Panc1 (cell line): Measurements from ENCODE around the gene CYTH3. TPM values are rescaled to one million over a fixed set of nuclear protein-coding genes. Genes with fewer than 3 reads are reported as not detected.

Experiments used
- ATAC-seq: fragments of 200-7000 bp; cut with Tn5 transposase; 2 replicates; pipeline ENCODE4 v1.9.1; 2020; ENCODE audit warnings: mild to moderate bottlenecking, moderate library complexity
- BruUV-seq: library from RNA; stranded (reverse); fragments of 400-500 nt; replicated peaks from 2 replicates; lab custom pipeline; 2021; lab: Mats Ljungman, UMichigan
- CTCF ChIA-PET: fragments of 300-600 bp; sonication (Branson Sonifier 250); formaldehyde crosslinking; loops from one replicate; lab custom pipeline; 2022; ENCODE audit warnings: antibody characterized with exemption; lab: Charles Lee
- POLR2A ChIA-PET: fragments of 300-600 bp; sonication (Branson Sonifier 250); formaldehyde crosslinking; loops from one replicate; lab custom pipeline; 2022; ENCODE audit warnings: antibody characterized with exemption; lab: Charles Lee
- DNase-seq: peaks from one replicate; pipeline ENCODE4 v3.0.0-alpha.2; 2010; ENCODE audit warnings: low read depth, low spot score
- H3K27ac ChIP-seq: 2 replicates; pipeline ENCODE4 v1.5.1; 2011; ENCODE audit warnings: mild to moderate bottlenecking, low read length, inconsistent platforms
- H3K27me3 ChIP-seq: fragments of 200-500 bp; sonication (Bioruptor generic); 2 replicates; pipeline ENCODE4 v1.6.0; 2014; ENCODE audit warnings: low read length, inconsistent platforms; ENCODE audit not compliant: control insufficient read depth, insufficient read depth
- H3K36me3 ChIP-seq: fragments of 200-500 bp; sonication (Bioruptor generic); 2 replicates; pipeline ENCODE4 v1.5.1; 2014; ENCODE audit warnings: inconsistent platforms, mild to moderate bottlenecking, low read length, moderate library complexity; ENCODE audit not compliant: control insufficient read depth, insufficient read depth
- H3K4me1 ChIP-seq: 2 replicates; pipeline ENCODE4 v1.5.1; 2011; ENCODE audit warnings: inconsistent platforms, mild to moderate bottlenecking, low read length, moderate library complexity; ENCODE audit not compliant: control insufficient read depth, insufficient read depth
- H3K4me3 ChIP-seq, 2 experiments: 2 replicates each; pipeline ENCODE4 v1.5.1; 2011 to 2012; ENCODE audit warnings: low read depth in 2 of 2, low read length in 2 of 2, mild to moderate bottlenecking in 2 of 2, inconsistent platforms in 1 of 2, moderate library complexity in 1 of 2
- H3K9me3 ChIP-seq: fragments of 200-500 bp; sonication (Bioruptor generic); 2 replicates; pipeline ENCODE4 v1.5.1; 2014; ENCODE audit warnings: low read depth, mild to moderate bottlenecking, inconsistent platforms, low read length, moderate library complexity; ENCODE audit not compliant: control insufficient read depth, insufficient read depth
- CTCF ChIP-seq: fragments of 450-650 bp; IDR thresholded peaks from 2 replicates; pipeline ENCODE4 v1.5.1; 2017; ENCODE audit warnings: mild to moderate bottlenecking
- POLR2AphosphoS5 ChIP-seq: IDR thresholded peaks from 2 replicates; pipeline ENCODE4 v1.6.1; 2012; ENCODE audit warnings: mild to moderate bottlenecking, low read depth, low read length, moderate library complexity
- REST ChIP-seq, 2 experiments: IDR thresholded peaks; 2 replicates each; pipeline ENCODE4 v1.6.1; 2011 to 2012; ENCODE audit warnings: low read depth in 2 of 2, control low read depth in 1 of 2, low read length in 1 of 2, mild to moderate bottlenecking in 1 of 2, moderate library complexity in 1 of 2; ENCODE audit not compliant: insufficient read depth in 1 of 2
- SIN3A ChIP-seq: IDR thresholded peaks from 2 replicates; pipeline ENCODE4 v1.6.1; 2012; ENCODE audit warnings: low read depth, mild to moderate bottlenecking, low read length, moderate library complexity, borderline replicate concordance; ENCODE audit not compliant: insufficient read depth
- TCF7L2 ChIP-seq: IDR thresholded peaks from 2 replicates; pipeline ENCODE4 v1.6.1; 2011; ENCODE audit warnings: mild to moderate bottlenecking, low read depth, low read length, inconsistent platforms
- in situ Hi-C: cut with HindIII; loops from 2 replicates; pipeline ENCODE4 v1.10.0; 2016; ENCODE audit warnings: low sequenced_read_pairs, low pct_unique_long_range_greater_than_20kb
- intact Hi-C: fragments of 100-400 bp; cut with micrococcal nuclease; formaldehyde crosslinking; loops from one replicate; pipeline ENCODE4 v1.10.0; 2022; ENCODE audit not compliant: unreplicated experiment
- total RNA-seq: library from RNA; stranded (reverse); gene quantifications from one replicate; pipeline ENCODE4 v1.2.1, GENCODE V29; 2021; ENCODE audit not compliant: unreplicated experiment

Gene CYTH3
- total RNA-seq, 1 experiment from 2014 or later = 35.5 TPM

DNA sequence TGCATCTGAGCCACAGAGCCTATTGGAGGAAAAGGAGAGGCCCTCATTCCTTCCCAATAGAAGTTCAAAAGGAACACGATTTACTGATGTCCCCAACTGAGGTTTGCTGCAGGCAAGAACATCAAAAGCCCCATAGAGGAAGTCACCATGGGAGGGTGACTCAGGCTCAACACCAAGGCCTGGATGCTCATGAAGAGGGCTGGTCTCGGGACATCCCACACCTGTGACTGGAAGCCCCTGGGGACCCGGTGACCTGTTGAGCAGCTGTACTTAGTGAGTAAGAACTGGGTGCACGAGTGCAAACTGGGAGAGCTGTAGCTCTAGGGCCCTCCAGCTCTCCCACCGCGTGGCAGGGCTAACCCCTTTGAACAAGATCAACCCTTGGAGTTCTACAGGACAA lies 38.0 kb downstream of the CYTH3 start:
- no peaks in the 10 kb centered on the region for H3K9me3 ChIP-seq
- H3K27ac ChIP-seq = no peak overlapping the region
- intact Hi-C loops (no loop called here), in situ Hi-C loops (no loop called here)
- ATAC-seq (no peak; the same call in 1 of the 2 replicates), DNase-seq (no peak)
- no peak for TF ChIP-seq SIN3A
- TF ChIP-seq CTCF = no peak
- TF ChIP-seq TCF7L2 = no peak
- no peak for TF ChIP-seq REST (IDR thresholded peaks at IDR 0.05; ENCODE audit: insufficient read depth in 1 of 2, low read depth in 2 of 2, low read length in 1 of 2)
- TF ChIP-seq POLR2AphosphoS5 = no peak
- no peaks in the 10 kb centered on the region for H3K36me3 ChIP-seq
- no TSS peak for BruUV-seq
- no peaks in the 10 kb centered on the region for H3K27me3 ChIP-seq
- POLR2A ChIA-PET = no interaction called here
- no peak overlapping the region for H3K4me3 ChIP-seq
- no peaks in the 10 kb centered on the region; the same call in 1 of the 2 replicates for H3K4me1 ChIP-seq
- CTCF ChIA-PET = no interaction called here

GRCh38 chr7:6232534-6232933 lies 39.9 kb downstream of the CYTH3 start:
- Histone ChIP-seq H3K27ac (no peak overlapping the region), H3K4me3 (no peak overlapping the region), H3K36me3 (no peaks in the 10 kb centered on the region), H3K9me3 (no peaks in the 10 kb centered on the region), H3K4me1 (peaks cover 9% of the 10 kb centered on the region), H3K27me3 (no peaks in the 10 kb centered on the region)
- ChIA-PET POLR2A (no interaction called here), CTCF (interaction anchor here (0.5 kb wide), 1 partner anchor 8 kb away, joined by 3 read pairs; no protein-coding TSS in a partner anchor)
- intact Hi-C loops (no loop called here), in situ Hi-C loops (no loop called here)
- ATAC-seq (no peak), DNase-seq (no peak)
- TF ChIP-seq CTCF (no peak), REST (IDR thresholded peaks at IDR 0.05; ENCODE audit: insufficient read depth in 1 of 2, low read depth in 2 of 2, low read length in 1 of 2) (no peak), POLR2AphosphoS5 (no peak), SIN3A (no peak), TCF7L2 (no peak)
- BruUV-seq = no TSS peak
